K562 (cell line): ENCODE measurements around the gene USP15.

ENCODE experiments used
- CHD2 ChIP-seq: IDR thresholded peaks from 2 replicates; pipeline ENCODE4 v1.6.1; 2011; ENCODE audit warnings: low read depth, low read length
- CTCF ChIP-seq, 3 experiments: IDR thresholded peaks in 2 of 3; conservative IDR thresholded peaks in 1 of 3; 2 replicates each; pipeline ENCODE4 v1.5.1; 2011 to 2012; ENCODE audit warnings: low read length in 3 of 3, mild to moderate bottlenecking in 3 of 3, control low read depth in 2 of 3, improper control_type of control experiment in 1 of 3, inconsistent platforms in 1 of 3, low read depth in 1 of 3, mixed read lengths in 1 of 3, moderate library complexity in 1 of 3; ENCODE audit not compliant: insufficient read depth in 2 of 3
- MAX ChIP-seq: sonication (generic); formaldehyde crosslinking; IDR thresholded peaks from 2 replicates; pipeline ENCODE4 v1.9.0; 2022; ENCODE audit warnings: mild to moderate bottlenecking, missing genetic modification reagents
- PREB ChIP-seq: sonication (generic); formaldehyde crosslinking; IDR thresholded peaks from 2 replicates; pipeline ENCODE4 v1.8.1; 2023; ENCODE audit warnings: mild to moderate bottlenecking, missing genetic modification reagents
- SAP30 ChIP-seq: fragments of 200-600 bp; sonication (generic); IDR thresholded peaks from 2 replicates; pipeline ENCODE4 v1.6.1; 2012; ENCODE audit warnings: borderline replicate concordance, low read depth, mild to moderate bottlenecking, moderate library complexity, low read length, control low read depth, inconsistent platforms; ENCODE audit not compliant: insufficient read depth, poor library complexity, severe bottlenecking
- SIX5 ChIP-seq, 2 experiments: IDR thresholded peaks; 2 replicates each; pipeline ENCODE4 v1.6.1; 2011; ENCODE audit warnings: low read length in 2 of 2, borderline replicate concordance in 1 of 2, low read depth in 1 of 2, mild to moderate bottlenecking in 1 of 2, moderate library complexity in 1 of 2; ENCODE audit not compliant: insufficient read depth in 1 of 2
- ZFP36 ChIP-seq: fragments of 150-350 bp; IDR thresholded peaks from 2 replicates; pipeline ENCODE4 v1.6.1; 2018; ENCODE audit warnings: low read length, low read depth; ENCODE audit not compliant: partially characterized antibody
- ZFX ChIP-seq: sonication (generic); formaldehyde crosslinking; IDR thresholded peaks from 2 replicates; pipeline ENCODE4 v1.8.0; 2022; ENCODE audit warnings: mild to moderate bottlenecking, missing genetic modification reagents, moderate library complexity
- ZNF398 ChIP-seq: fragments of 250-450 bp; sonication (Bioruptor Pico); IDR thresholded peaks from 2 replicates; pipeline ENCODE4 v1.8.0; 2021; ENCODE audit warnings: moderate library complexity, mild to moderate bottlenecking, inconsistent platforms
- ZNF644 ChIP-seq: fragments of 200-800 bp; sonication (Bioruptor generic); IDR thresholded peaks from 2 replicates; pipeline ENCODE4 v1.6.1; 2016; ENCODE audit warnings: low read depth, missing genetic modification characterization, missing compliant biosample characterization
- ZNF830 ChIP-seq: fragments of 250-450 bp; sonication (Bioruptor Pico); IDR thresholded peaks from 2 replicates; pipeline ENCODE4 v1.5.0; 2021; ENCODE audit warnings: mild to moderate bottlenecking
- ZZZ3 ChIP-seq: fragments of 450-650 bp; IDR thresholded peaks from 2 replicates; pipeline ENCODE4 v1.6.1; 2016; ENCODE audit warnings: antibody characterized with exemption, mild to moderate bottlenecking, moderate library complexity

- TF ChIP-seq ZNF830 (CRISPR knock-in tag) (no peak), ZZZ3 (no peak), ZFP36 (no peak), CHD2 (no peak), CTCF (IDR thresholded peaks at IDR 0.05 in 2 of 3, conservative IDR thresholded peaks at IDR 0.05 in 1 of 3; ENCODE audit: insufficient read depth in 2 of 3, low read depth in 1 of 3, low read length in 3 of 3) (no peak), ZNF644 (tag) (no peak), SIX5 (IDR thresholded peaks at IDR 0.05; ENCODE audit: borderline replicate concordance in 1 of 2, insufficient read depth in 1 of 2, low read depth in 1 of 2, low read length in 2 of 2) (no peak), ZFX (no peak), MAX (no peak), PREB (CRISPR knock-in tag) (no peak), SAP30 (no peak), ZNF398 (CRISPR knock-in tag) (no peak)
Observed at GRCh38 chr12:62301080-62301798, 41.0 kb downstream of the USP15 start.
